Lower leg skin (tissue), 4 donors: ENCODE measurements around the gene CA6. TPM values are rescaled to one million over a fixed set of nuclear protein-coding genes. Genes with fewer than 3 reads are reported as not detected.

Source experiments
- DNase-seq, 2 donors: peaks; one replicate each; pipeline ENCODE4 v3.0.0-alpha.2; 2019; ENCODE audit warnings: low spot score in 2 of 2
- H3K4me3 ChIP-seq: fragments of 200-600 bp; sonication (generic); 2 replicates; pipeline ENCODE4 v1.5.1; 2017; ENCODE audit warnings: mild to moderate bottlenecking, low read depth; ENCODE audit not compliant: poor library complexity, severe bottlenecking
- POLR2A ChIP-seq, 2 donors: fragments of 450-650 bp; IDR thresholded peaks; one replicate each; pipeline ENCODE4 v1.6.1; 2016 to 2017; ENCODE audit warnings: antibody characterized with exemption in 2 of 2, mild to moderate bottlenecking in 1 of 2, moderate library complexity in 1 of 2
- WGBS, 2 donors: methylation state at CpG; one replicate each; pipeline ENCODE4 v1.1.5; 2018; 5-methylcytosine and 5-hydroxymethylcytosine counted together
- intact Hi-C: fragments of 100-400 bp; cut with DNase I; formaldehyde crosslinking; loops from one replicate; pipeline ENCODE4 v1.15.0; 2023; ENCODE audit warnings: low total_unique reads
- total RNA-seq, 4 donors: library from RNA; depleted of rRNA; stranded (reverse); fragments of >200 nt; gene quantifications; one replicate each; pipeline ENCODE4 v1.1.0, GENCODE V29; 2016
- TF ChIP-seq, protein P1 (sequence below), 3 donors: fragments of 450-650 bp; IDR thresholded peaks; one replicate each; pipeline ENCODE4 v1.5.1; 2016; ENCODE audit warnings: antibody characterized with exemption in 3 of 3, mild to moderate bottlenecking in 3 of 3, moderate library complexity in 2 of 3

The CA6 gene
- total RNA-seq, 4 donors from 2014 or later: 17.4 to 38.0 (median 26.6) TPM

DNA sequence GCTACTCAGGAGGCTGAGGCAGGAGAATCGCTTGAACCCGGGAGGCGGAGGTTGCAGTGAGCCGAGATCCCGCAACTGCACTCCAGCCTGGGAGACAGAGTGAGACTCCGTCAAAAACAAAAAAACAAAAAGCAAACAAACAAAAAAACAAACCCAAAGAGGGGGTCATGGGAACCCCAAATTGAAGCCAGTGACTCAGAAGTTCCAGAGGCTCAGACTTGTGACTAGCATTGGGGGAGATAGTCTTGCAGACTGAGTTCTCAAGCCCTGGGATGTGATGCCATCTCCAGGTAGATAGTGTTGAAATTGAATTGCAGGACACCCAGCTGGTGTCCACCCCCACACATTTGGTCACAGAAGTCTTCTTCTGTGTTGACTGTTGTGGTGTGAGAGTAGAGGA, 42.3 kb upstream of the CA6 start:
- 92 to 95% methylated on average over 6 of the region's 6 CpGs for WGBS, 2 donors
- intact Hi-C loops: no loop called here
- H3K4me3 ChIP-seq: no peak overlapping the region
- TF ChIP-seq POLR2A (IDR thresholded peaks at IDR 0.05): no peak
- TF ChIP-seq, protein P1, sequence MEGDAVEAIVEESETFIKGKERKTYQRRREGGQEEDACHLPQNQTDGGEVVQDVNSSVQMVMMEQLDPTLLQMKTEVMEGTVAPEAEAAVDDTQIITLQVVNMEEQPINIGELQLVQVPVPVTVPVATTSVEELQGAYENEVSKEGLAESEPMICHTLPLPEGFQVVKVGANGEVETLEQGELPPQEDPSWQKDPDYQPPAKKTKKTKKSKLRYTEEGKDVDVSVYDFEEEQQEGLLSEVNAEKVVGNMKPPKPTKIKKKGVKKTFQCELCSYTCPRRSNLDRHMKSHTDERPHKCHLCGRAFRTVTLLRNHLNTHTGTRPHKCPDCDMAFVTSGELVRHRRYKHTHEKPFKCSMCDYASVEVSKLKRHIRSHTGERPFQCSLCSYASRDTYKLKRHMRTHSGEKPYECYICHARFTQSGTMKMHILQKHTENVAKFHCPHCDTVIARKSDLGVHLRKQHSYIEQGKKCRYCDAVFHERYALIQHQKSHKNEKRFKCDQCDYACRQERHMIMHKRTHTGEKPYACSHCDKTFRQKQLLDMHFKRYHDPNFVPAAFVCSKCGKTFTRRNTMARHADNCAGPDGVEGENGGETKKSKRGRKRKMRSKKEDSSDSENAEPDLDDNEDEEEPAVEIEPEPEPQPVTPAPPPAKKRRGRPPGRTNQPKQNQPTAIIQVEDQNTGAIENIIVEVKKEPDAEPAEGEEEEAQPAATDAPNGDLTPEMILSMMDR (IDR thresholded peaks at IDR 0.05): no peak
- no peak for DNase-seq

GRCh38 chr1:8903908-8904650, 41.6 kb upstream of the CA6 start:
- WGBS, 2 donors: 49 to 57% methylated on average over 6 of the region's 6 CpGs
- TF ChIP-seq POLR2A (IDR thresholded peaks at IDR 0.05): no peak
- TF ChIP-seq, protein P1 (IDR thresholded peaks at IDR 0.05): no peak
- intact Hi-C loops: no loop called here
- peak; percentile 73 to 91 for DNase-seq
- no peak overlapping the region for H3K4me3 ChIP-seq

GRCh38 chr1:8905582-8906191, 40.0 kb upstream of the CA6 start:
- intact Hi-C loops: no loop called here
- WGBS, 2 donors: 33 to 37% methylated on average over 9 of the region's 9 CpGs
- no peak for TF ChIP-seq POLR2A (IDR thresholded peaks at IDR 0.05)
- TF ChIP-seq, protein P1 (IDR thresholded peaks at IDR 0.05): no peak
- H3K4me3 ChIP-seq: no peak overlapping the region
- no peak for DNase-seq

DNA sequence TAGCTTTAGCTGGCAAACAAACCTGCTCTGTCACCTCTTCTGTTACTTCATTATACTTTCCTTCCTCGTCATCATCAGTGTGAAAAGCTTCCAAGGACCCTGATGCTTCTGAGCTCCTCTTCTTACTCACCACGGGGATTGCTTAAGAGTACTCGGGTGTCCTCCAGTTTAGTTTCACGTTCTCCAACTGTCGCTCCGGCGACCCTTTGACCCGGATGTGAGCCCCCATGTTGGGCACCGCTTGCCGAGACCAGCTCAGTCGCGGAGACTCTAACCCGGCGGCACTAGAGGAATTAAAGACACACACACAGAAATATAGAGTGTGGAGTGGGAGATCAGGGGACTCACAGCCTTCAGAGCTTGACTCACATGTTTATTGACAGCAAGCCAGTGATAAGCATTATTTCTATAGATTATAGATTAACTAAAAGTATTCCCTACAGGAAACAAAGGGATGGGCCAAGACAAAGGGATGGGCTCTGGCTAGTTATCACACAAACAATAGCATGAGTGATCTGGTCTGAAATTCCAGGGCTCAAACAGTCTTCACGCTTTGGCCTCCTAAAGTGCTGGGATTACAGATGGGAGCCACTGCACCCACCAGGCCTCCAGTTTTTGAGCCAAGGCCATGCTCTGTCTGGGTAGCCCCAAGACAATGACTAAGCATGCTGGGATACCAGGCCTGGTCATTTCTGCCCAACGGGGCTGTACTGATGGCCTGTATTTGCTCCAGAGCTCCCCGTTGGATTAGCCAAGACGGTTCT, 37.1 kb upstream of the CA6 start:
- H3K4me3 ChIP-seq: no peak overlapping the region
- intact Hi-C loops: no loop called here
- DNase-seq: no peak
- TF ChIP-seq POLR2A (IDR thresholded peaks at IDR 0.05): no peak
- TF ChIP-seq, protein P1 (IDR thresholded peaks at IDR 0.05): no peak
- 74 to 83% methylated on average over 18 of the region's 18 CpGs for WGBS, 2 donors

DNA sequence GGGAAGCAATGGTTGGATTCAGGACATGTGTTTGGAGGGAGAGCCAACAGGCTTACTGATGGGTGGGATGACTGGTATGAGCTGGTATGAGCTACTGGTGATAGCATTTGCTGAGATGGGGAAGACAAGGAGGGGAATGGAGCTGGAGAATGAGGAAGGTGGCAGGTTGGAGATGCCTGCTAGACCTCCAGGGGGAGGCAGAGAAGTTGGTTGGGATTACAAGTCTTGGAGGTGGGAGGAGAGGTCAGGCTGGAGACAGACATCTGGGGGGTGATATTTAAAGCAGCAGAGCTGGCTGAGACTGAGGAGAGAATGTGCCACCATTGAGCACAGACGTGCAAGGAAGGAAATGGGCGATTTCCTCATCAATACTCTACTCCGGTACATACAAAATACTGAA, 35.3 kb upstream of the CA6 start:
- DNase-seq: no peak
- TF ChIP-seq, protein P1 (IDR thresholded peaks at IDR 0.05): no peak
- TF ChIP-seq POLR2A (IDR thresholded peaks at IDR 0.05): no peak
- whole genome bisulfite sequencing, 2 donors: 82 to 88% methylated on average over 3 of the region's 3 CpGs
- no peak overlapping the region for H3K4me3 ChIP-seq
- intact Hi-C loops: loop anchor here (10.0 kb wide), 1 partner anchor 194 kb away; no protein-coding TSS in a partner anchor
